Ishikawa (cell line): ENCODE measurements around the gene ALDH1A1.

Experiments
- EP300 ChIP-seq: IDR thresholded peaks from 2 replicates; pipeline ENCODE4 v1.6.1; 2012; ENCODE audit warnings: borderline replicate concordance
- RAD21 ChIP-seq: IDR thresholded peaks from 2 replicates; pipeline ENCODE4 v1.6.1; 2012; ENCODE audit warnings: low read depth
- REST ChIP-seq: IDR thresholded peaks from 2 replicates; pipeline ENCODE4 v1.6.1; 2012; ENCODE audit warnings: low read depth, mild to moderate bottlenecking
- TAF1 ChIP-seq: IDR thresholded peaks from 2 replicates; pipeline ENCODE4 v1.6.1; 2012; ENCODE audit warnings: low read depth, mild to moderate bottlenecking
- TCF12 ChIP-seq: IDR thresholded peaks from 2 replicates; pipeline ENCODE4 v1.6.1; 2012; ENCODE audit warnings: low read depth
- TF ChIP-seq, protein P1 (sequence below): IDR thresholded peaks from 2 replicates; pipeline ENCODE4 v1.6.1; 2012

- TF ChIP-seq, protein P1, sequence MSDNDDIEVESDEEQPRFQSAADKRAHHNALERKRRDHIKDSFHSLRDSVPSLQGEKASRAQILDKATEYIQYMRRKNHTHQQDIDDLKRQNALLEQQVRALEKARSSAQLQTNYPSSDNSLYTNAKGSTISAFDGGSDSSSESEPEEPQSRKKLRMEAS = no peak
- TF ChIP-seq EP300 = no peak
- no peak for TF ChIP-seq REST
- TF ChIP-seq RAD21 = no peak
- no peak for TF ChIP-seq TCF12
- no peak for TF ChIP-seq TAF1
Measured at GRCh38 chr9:72883875-72884274, 69.0 kb downstream of the ALDH1A1 start.
